Midbrain (tissue), 1 donor: ENCODE results near the gene ZBTB48.
"Not testable (repeated sequence)": the region's sequence is repeated elsewhere in the genome, so short reads cannot be mapped to it uniquely, and the experiment has no call there.

ENCODE experiments used
- DNase-seq: peaks from one replicate; lab custom pipeline; 2025; lab: John Stamatoyannopoulos, UW

Gene ZBTB48

DNA sequence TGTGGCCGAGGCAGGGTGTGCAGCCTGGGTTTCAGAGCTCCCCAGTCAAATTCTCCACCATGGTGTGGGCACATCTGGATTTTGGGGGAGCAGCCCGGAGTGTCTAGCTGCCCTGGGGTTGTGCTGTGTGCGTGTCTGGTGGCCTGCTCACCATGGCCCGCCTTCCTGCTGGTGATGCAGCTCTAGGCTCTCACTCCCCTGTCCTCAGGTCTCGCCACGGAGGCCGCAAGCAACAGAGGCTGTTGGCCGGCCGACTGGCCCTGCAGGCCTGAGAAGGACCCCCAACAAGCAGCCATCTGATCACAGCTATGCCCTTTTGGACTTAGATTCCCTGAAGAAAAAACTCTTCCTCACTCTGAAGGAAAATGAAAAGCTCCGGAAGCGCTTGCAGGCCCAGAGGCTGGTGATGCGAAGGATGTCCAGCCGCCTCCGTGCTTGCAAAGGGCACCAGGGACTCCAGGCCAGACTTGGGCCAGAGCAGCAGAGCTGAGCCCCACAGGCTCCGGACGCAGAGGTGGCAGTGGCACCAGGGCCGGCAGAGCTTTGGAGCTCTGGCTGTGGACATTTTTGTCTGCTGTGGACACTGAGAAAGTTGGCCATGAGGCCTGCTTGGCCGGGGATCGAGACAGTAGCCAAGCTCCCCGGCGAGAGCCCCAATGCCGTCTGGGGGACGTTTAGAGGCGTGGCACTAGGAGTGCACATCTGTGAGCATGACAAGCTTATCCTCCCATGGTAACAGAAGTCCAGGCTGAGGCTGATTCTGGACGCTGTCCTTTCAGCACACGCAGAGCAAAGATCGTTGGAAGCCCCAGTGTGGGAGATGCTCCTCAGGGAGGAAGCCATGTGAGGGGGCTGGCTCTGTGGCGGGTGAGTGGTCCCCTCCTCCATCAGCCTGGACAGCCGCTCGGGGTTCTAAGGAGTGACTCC is 53.1 kb downstream of the ZBTB48 start:
- DNase-seq, result no peak

GRCh38 chr1:6634371-6635052 is 54.7 kb downstream of the ZBTB48 start:
- peak; percentile 7 for DNase-seq

- DNase-seq, result no peak
Measured at GRCh38 chr1:6635161-6635909, 55.5 kb downstream of the ZBTB48 start.

DNA sequence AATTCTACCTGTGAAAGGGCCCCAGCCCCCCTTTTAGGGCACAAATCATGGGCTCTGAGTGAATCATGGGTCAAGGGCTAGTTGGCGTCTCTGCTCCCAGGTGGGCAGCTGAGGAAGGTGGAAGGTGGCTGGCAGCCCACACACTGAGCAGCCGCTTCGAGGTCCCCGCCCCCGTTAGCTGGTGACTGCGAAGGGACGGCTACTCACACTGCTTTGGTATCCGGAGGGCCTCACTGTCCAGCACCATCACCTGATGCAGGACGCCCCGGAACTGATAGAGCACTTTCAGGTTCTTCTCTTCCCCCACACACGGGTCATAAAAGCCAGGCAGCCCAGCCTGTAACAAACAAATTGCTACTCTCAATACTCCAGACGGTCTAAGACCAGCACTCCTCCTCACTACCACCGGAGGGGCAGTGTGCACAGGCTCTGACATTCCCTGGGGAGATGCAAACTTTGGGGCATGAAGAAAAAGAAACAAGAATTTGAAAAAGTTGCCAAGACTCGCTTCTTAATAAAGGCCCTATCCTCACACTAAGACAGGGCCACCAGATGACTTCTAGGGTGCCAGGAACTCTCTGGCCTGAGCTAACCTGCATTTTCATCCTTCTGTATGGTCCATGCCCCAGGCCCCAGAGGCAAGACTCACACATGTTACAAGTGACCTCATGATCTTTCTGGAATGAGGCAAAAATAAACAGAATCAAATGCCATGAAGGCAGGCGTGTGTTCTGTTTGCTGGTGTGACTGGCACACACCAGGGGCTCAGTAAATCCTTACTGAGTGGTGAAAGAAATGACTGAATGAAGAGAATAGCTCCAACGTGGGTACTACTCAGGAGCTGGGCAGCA is 56.3 kb downstream of the ZBTB48 start:
- no peak for DNase-seq

- not testable (repeated sequence) for DNase-seq
Measured at GRCh38 chr1:6636778-6637177, 57.0 kb downstream of the ZBTB48 start.

GRCh38 chr1:6637770-6638169 is 58.0 kb downstream of the ZBTB48 start:
- no peak for DNase-seq

GRCh38 chr1:6638226-6638625 is 58.4 kb downstream of the ZBTB48 start:
- DNase-seq, result peak; percentile 45
